Measurements from ENCODE around the gene LRRC10B.

GRCh38 chr11:61516191-61516590, 7.6 kb downstream of the LRRC10B start:
- TF ChIP-seq CTCF (IDR thresholded peaks at IDR 0.05) (no peak), POLR2A (IDR thresholded peaks at IDR 0.05) (no peak)

All from uterus (tissue), 2 donors.